ENCODE measurements around the gene ADK. TPM values are rescaled to one million over a fixed set of nuclear protein-coding genes. Genes with fewer than 3 reads are reported as not detected.

ADK gene
- polyA plus RNA-seq, 1 donor (not counting 4 experiments of a cell fraction or from before 2014, with no cell fraction given): 139 TPM

GRCh38 chr10:74672430-74673165 lies 521.6 kb downstream of the ADK start:
- no peaks in the 10 kb centered on the region for H3K9me1 ChIP-seq (ENCODE audit: control insufficient read depth, extremely low read depth, insufficient read depth, low read length)
- FAIRE-seq (no peak), DNase-seq (ENCODE audit: low read depth, low spot score) (no peak)
- no peaks in the 10 kb centered on the region for H3K79me2 ChIP-seq (ENCODE audit: control insufficient read depth, insufficient read depth, low read length)
- no peak overlapping the region for H3K4me3 ChIP-seq (ENCODE audit: control insufficient read depth in 2 of 3, extremely low read depth in 1 of 3, insufficient read depth in 2 of 3, low read depth in 1 of 3, low read length in 3 of 3)
- no peak overlapping the region for H3K27ac ChIP-seq (ENCODE audit: control insufficient read depth, insufficient read depth, low read length)
- H4K20me1 ChIP-seq (ENCODE audit: control insufficient read depth, extremely low read depth, insufficient read depth, low read length): no peaks in the 10 kb centered on the region
- TF ChIP-seq EZH2 (IDR thresholded peaks at IDR 0.05; ENCODE audit: low read length): no peak
- TF ChIP-seq CTCF (optimal IDR thresholded peaks at IDR 0.05 in 1 of 3, IDR thresholded peaks at IDR 0.05 in 1 of 3, conservative IDR thresholded peaks at IDR 0.05 in 1 of 3; ENCODE audit: extremely low read depth in 1 of 3, insufficient read depth in 2 of 3, low read length in 3 of 3): no peak
- no peaks in the 10 kb centered on the region for H3K4me1 ChIP-seq (ENCODE audit: control insufficient read depth, extremely low read depth, insufficient read depth, low read length)
- H3K9me3 ChIP-seq (ENCODE audit: control insufficient read depth, low read depth, low read length): no peaks in the 10 kb centered on the region
- dilution Hi-C loops (cut with MboI; ENCODE audit: extremely low pct_ligation_motif_present, low sequenced_read_pairs): no loop called here
- peaks cover 6 to 11% of the 10 kb centered on the region in 2 experiments for H3K36me3 ChIP-seq (ENCODE audit: control insufficient read depth in 2 of 2, extremely low read depth in 1 of 2, insufficient read depth in 2 of 2, low read length in 2 of 2)
- H2AFZ ChIP-seq (ENCODE audit: control insufficient read depth, low read length): no peak overlapping the region
- H3K9ac ChIP-seq (ENCODE audit: control insufficient read depth, extremely low read depth, insufficient read depth, low read length): no peak overlapping the region
- H3K4me2 ChIP-seq (ENCODE audit: control insufficient read depth, extremely low read depth, insufficient read depth, low read depth, low read length): no peak overlapping the region
- H3K27me3 ChIP-seq (ENCODE audit: control insufficient read depth, extremely low read depth, insufficient read depth, low read length): no peaks in the 10 kb centered on the region

GRCh38 chr10:74674927-74675326 lies 523.9 kb downstream of the ADK start:
- Histone ChIP-seq H4K20me1 (ENCODE audit: control insufficient read depth, extremely low read depth, insufficient read depth, low read length) (no peaks in the 10 kb centered on the region), H3K4me2 (ENCODE audit: control insufficient read depth, extremely low read depth, insufficient read depth, low read depth, low read length) (no peak overlapping the region), H3K36me3 (ENCODE audit: control insufficient read depth in 2 of 2, extremely low read depth in 1 of 2, insufficient read depth in 2 of 2, low read length in 2 of 2) (peaks cover 6 to 11% of the 10 kb centered on the region in 2 experiments), H2AFZ (ENCODE audit: control insufficient read depth, low read length) (no peak overlapping the region), H3K9me3 (ENCODE audit: control insufficient read depth, low read depth, low read length) (no peaks in the 10 kb centered on the region), H3K4me1 (ENCODE audit: control insufficient read depth, extremely low read depth, insufficient read depth, low read length) (no peaks in the 10 kb centered on the region), H3K9ac (ENCODE audit: control insufficient read depth, extremely low read depth, insufficient read depth, low read length) (no peak overlapping the region), H3K79me2 (ENCODE audit: control insufficient read depth, insufficient read depth, low read length) (no peaks in the 10 kb centered on the region), H3K27ac (ENCODE audit: control insufficient read depth, insufficient read depth, low read length) (no peak overlapping the region), H3K27me3 (ENCODE audit: control insufficient read depth, extremely low read depth, insufficient read depth, low read length) (no peaks in the 10 kb centered on the region), H3K4me3 (ENCODE audit: control insufficient read depth in 2 of 3, extremely low read depth in 1 of 3, insufficient read depth in 2 of 3, low read depth in 1 of 3, low read length in 3 of 3) (no peak overlapping the region), H3K9me1 (ENCODE audit: control insufficient read depth, extremely low read depth, insufficient read depth, low read length) (no peaks in the 10 kb centered on the region)
- DNase-seq (ENCODE audit: low read depth, low spot score) (no peak), FAIRE-seq (no peak)
- TF ChIP-seq CTCF (optimal IDR thresholded peaks at IDR 0.05 in 1 of 3, IDR thresholded peaks at IDR 0.05 in 1 of 3, conservative IDR thresholded peaks at IDR 0.05 in 1 of 3; ENCODE audit: extremely low read depth in 1 of 3, insufficient read depth in 2 of 3, low read length in 3 of 3) (no peak), EZH2 (IDR thresholded peaks at IDR 0.05; ENCODE audit: low read length) (no peak)
- dilution Hi-C loops (cut with MboI; ENCODE audit: extremely low pct_ligation_motif_present, low sequenced_read_pairs): no loop called here
